ENCODE results near the gene ZNF418.
"Not testable (repeated sequence)": the region's sequence is repeated elsewhere in the genome, so short reads cannot be mapped to it uniquely, and the experiment has no call there.

GRCh38 chr19:57890706-57891105 lies 44.5 kb downstream of the ZNF418 start:
- TF ChIP-seq ZNF639 (tag by site-specific recombination; IDR thresholded peaks at IDR 0.05); ZBTB17 (tag by site-specific recombination; IDR thresholded peaks at IDR 0.05); ZNF391 (tag by site-specific recombination; IDR thresholded peaks at IDR 0.05; ENCODE audit: borderline replicate concordance, low read depth); MEIS1 (CRISPR knock-in tag; IDR thresholded peaks at IDR 0.05; ENCODE audit: borderline replicate concordance); ZNF791 (tag by site-specific recombination; IDR thresholded peaks at IDR 0.05); SP2 (tag by site-specific recombination; IDR thresholded peaks at IDR 0.05); ZNF157 (tag by site-specific recombination; IDR thresholded peaks at IDR 0.05); ZEB2 (tag by site-specific recombination; IDR thresholded peaks at IDR 0.05); YY1 (tag by site-specific recombination; IDR thresholded peaks at IDR 0.05); TCF7L2 (IDR thresholded peaks at IDR 0.05; ENCODE audit: borderline replicate concordance, low read depth, low read length): not testable (repeated sequence)
- TF ChIP-seq, protein P1, sequence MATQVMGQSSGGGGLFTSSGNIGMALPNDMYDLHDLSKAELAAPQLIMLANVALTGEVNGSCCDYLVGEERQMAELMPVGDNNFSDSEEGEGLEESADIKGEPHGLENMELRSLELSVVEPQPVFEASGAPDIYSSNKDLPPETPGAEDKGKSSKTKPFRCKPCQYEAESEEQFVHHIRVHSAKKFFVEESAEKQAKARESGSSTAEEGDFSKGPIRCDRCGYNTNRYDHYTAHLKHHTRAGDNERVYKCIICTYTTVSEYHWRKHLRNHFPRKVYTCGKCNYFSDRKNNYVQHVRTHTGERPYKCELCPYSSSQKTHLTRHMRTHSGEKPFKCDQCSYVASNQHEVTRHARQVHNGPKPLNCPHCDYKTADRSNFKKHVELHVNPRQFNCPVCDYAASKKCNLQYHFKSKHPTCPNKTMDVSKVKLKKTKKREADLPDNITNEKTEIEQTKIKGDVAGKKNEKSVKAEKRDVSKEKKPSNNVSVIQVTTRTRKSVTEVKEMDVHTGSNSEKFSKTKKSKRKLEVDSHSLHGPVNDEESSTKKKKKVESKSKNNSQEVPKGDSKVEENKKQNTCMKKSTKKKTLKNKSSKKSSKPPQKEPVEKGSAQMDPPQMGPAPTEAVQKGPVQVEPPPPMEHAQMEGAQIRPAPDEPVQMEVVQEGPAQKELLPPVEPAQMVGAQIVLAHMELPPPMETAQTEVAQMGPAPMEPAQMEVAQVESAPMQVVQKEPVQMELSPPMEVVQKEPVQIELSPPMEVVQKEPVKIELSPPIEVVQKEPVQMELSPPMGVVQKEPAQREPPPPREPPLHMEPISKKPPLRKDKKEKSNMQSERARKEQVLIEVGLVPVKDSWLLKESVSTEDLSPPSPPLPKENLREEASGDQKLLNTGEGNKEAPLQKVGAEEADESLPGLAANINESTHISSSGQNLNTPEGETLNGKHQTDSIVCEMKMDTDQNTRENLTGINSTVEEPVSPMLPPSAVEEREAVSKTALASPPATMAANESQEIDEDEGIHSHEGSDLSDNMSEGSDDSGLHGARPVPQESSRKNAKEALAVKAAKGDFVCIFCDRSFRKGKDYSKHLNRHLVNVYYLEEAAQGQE (tag by site-specific recombination; IDR thresholded peaks at IDR 0.05), result not testable (repeated sequence)
- TF ChIP-seq, protein P2, sequence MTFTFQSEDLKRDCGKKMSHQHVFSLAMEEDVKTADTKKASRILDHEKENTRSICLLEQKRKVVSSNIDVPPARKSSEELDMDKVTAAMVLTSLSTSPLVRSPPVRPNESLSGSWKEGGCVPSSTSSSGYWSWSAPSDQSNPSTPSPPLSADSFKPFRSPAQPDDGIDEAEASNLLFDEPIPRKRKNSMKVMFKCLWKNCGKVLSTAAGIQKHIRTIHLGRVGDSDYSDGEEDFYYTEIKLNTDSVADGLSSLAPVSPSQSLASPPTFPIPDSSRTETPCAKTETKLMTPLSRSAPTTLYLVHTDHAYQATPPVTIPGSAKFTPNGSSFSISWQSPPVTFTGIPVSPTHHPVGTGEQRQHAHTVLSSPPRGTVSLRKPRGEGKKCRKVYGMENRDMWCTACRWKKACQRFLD (tag by site-specific recombination; IDR thresholded peaks at IDR 0.05), result not testable (repeated sequence)
- TF ChIP-seq, protein P3, sequence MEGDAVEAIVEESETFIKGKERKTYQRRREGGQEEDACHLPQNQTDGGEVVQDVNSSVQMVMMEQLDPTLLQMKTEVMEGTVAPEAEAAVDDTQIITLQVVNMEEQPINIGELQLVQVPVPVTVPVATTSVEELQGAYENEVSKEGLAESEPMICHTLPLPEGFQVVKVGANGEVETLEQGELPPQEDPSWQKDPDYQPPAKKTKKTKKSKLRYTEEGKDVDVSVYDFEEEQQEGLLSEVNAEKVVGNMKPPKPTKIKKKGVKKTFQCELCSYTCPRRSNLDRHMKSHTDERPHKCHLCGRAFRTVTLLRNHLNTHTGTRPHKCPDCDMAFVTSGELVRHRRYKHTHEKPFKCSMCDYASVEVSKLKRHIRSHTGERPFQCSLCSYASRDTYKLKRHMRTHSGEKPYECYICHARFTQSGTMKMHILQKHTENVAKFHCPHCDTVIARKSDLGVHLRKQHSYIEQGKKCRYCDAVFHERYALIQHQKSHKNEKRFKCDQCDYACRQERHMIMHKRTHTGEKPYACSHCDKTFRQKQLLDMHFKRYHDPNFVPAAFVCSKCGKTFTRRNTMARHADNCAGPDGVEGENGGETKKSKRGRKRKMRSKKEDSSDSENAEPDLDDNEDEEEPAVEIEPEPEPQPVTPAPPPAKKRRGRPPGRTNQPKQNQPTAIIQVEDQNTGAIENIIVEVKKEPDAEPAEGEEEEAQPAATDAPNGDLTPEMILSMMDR (tag by site-specific recombination; IDR thresholded peaks at IDR 0.05), result not testable (repeated sequence)
- TF ChIP-seq, protein P4, sequence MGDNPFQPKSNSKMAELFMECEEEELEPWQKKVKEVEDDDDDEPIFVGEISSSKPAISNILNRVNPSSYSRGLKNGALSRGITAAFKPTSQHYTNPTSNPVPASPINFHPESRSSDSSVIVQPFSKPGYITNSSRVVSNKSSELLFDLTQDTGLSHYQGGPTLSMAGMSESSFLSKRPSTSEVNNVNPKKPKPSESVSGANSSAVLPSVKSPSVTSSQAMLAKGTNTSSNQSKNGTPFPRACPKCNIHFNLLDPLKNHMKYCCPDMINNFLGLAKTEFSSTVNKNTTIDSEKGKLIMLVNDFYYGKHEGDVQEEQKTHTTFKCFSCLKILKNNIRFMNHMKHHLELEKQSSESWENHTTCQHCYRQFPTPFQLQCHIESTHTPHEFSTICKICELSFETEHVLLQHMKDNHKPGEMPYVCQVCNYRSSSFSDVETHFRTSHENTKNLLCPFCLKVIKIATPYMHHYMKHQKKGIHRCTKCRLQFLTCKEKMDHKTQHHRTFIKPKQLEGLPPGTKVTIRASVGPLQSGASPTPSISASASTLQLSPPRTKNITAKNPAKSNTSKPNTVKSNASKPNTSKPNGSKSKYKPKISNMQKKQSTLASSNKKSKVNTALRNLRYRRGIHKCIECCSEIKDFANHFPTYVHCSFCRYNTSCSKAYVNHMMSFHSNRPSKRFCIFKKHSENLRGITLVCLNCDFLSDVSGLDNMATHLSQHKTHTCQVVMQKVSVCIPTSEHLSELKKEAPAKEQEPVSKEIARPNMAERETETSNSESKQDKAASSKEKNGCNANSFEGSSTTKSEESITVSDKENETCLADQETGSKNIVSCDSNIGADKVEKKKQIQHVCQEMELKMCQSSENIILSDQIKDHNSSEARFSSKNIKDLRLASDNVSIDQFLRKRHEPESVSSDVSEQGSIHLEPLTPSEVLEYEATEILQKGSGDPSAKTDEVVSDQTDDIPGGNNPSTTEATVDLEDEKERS (tag by site-specific recombination; IDR thresholded peaks at IDR 0.05), result not testable (repeated sequence)
